Neuronal stem cell (in vitro differentiated cells): Measurements from ENCODE around the gene GNAQ.

Experiments
- DNase-seq: peaks from one replicate; pipeline ENCODE4 v3.0.0-alpha.2; 2013; ENCODE audit warnings: low spot score
- H2AFZ ChIP-seq: one replicate; pipeline ENCODE4 v1.6.1; 2013; ENCODE audit warnings: mild to moderate bottlenecking, low read length, inconsistent platforms
- H2AK5ac ChIP-seq: 2 replicates; pipeline ENCODE4 v1.6.1; 2013; ENCODE audit warnings: low read depth, mild to moderate bottlenecking, inconsistent platforms, low read length, moderate library complexity, mixed read lengths
- H2BK120ac ChIP-seq: 2 replicates; pipeline ENCODE4 v1.6.1; 2013; ENCODE audit warnings: low read depth, mild to moderate bottlenecking, inconsistent platforms, low read length, moderate library complexity, mixed read lengths
- H2BK12ac ChIP-seq: one replicate; pipeline ENCODE4 v1.6.1; 2013; ENCODE audit warnings: low read length, inconsistent platforms
- H2BK15ac ChIP-seq: 2 replicates; pipeline ENCODE4 v1.6.1; 2013; ENCODE audit warnings: mild to moderate bottlenecking, low read length, inconsistent platforms, mixed read lengths
- H2BK5ac ChIP-seq: one replicate; pipeline ENCODE4 v1.6.1; 2013; ENCODE audit warnings: inconsistent platforms, mild to moderate bottlenecking, low read length, moderate library complexity
- H3K14ac ChIP-seq: one replicate; pipeline ENCODE4 v1.6.1; 2013; ENCODE audit warnings: low read length, inconsistent platforms
- H3K18ac ChIP-seq: 2 replicates; pipeline ENCODE4 v1.6.1; 2013; ENCODE audit warnings: low read length, inconsistent platforms
- H3K23ac ChIP-seq: 2 replicates; pipeline ENCODE4 v1.6.1; 2013; ENCODE audit warnings: low read depth, mild to moderate bottlenecking, mixed read lengths, low read length, inconsistent platforms; ENCODE audit not compliant: poor library complexity
- H3K27ac ChIP-seq: replicated peaks from 3 replicates; pipeline ENCODE4 v1.5.1; 2013; ENCODE audit warnings: low read length, inconsistent platforms
- H3K27me3 ChIP-seq, 3 experiments: 2 replicates each; pipeline ENCODE4 v1.6.1; 2013; ENCODE audit warnings: low read length in 3 of 3, mild to moderate bottlenecking in 2 of 3, inconsistent platforms in 1 of 3, low read depth in 1 of 3, mixed read lengths in 1 of 3, moderate library complexity in 1 of 3; ENCODE audit not compliant: control insufficient read depth in 3 of 3, insufficient read depth in 3 of 3
- H3K36me3 ChIP-seq, 2 donors: replicated peaks in 1 of 2; 2 replicates each; pipeline ENCODE4 v1.6.1; 2013; ENCODE audit warnings: low read length in 2 of 2; ENCODE audit not compliant: control insufficient read depth in 2 of 2, insufficient read depth in 2 of 2
- H3K4ac ChIP-seq: 2 replicates; pipeline ENCODE4 v1.6.1; 2013; ENCODE audit warnings: inconsistent platforms, mild to moderate bottlenecking, low read length, moderate library complexity
- H3K4me1 ChIP-seq, 2 donors: 1 replicate in 1 of 2; 2 replicates in 1 of 2; pipeline ENCODE4 v1.6.1; 2013; ENCODE audit warnings: low read length in 2 of 2, low read depth in 1 of 2; ENCODE audit not compliant: control insufficient read depth in 2 of 2, insufficient read depth in 1 of 2
- H3K4me2 ChIP-seq: one replicate; pipeline ENCODE4 v1.6.1; 2013; ENCODE audit warnings: mild to moderate bottlenecking, low read length, inconsistent platforms; ENCODE audit not compliant: insufficient read depth, poor library complexity, severe bottlenecking
- H3K4me3 ChIP-seq, 2 donors: 2 replicates each; pipeline ENCODE4 v1.5.1; 2013; ENCODE audit warnings: low read length in 2 of 2, mild to moderate bottlenecking in 2 of 2, inconsistent platforms in 1 of 2, moderate library complexity in 1 of 2
- H3K79me1 ChIP-seq: one replicate; pipeline ENCODE4 v1.6.1; 2013; ENCODE audit warnings: low read depth, mild to moderate bottlenecking, inconsistent platforms, low read length, moderate library complexity
- H3K9ac ChIP-seq: one replicate; pipeline ENCODE4 v1.6.1; 2013; ENCODE audit warnings: mild to moderate bottlenecking, low read depth, low read length, inconsistent platforms; ENCODE audit not compliant: poor library complexity
- H3K9me3 ChIP-seq, 2 donors: replicated peaks in 1 of 2; 2 replicates each; pipeline versions ENCODE3 to v1.6.1; 2013; ENCODE audit warnings: low read length in 2 of 2, mild to moderate bottlenecking in 2 of 2, inconsistent platforms in 1 of 2, low read depth in 1 of 2, mixed read lengths in 1 of 2, moderate library complexity in 1 of 2; ENCODE audit not compliant: control insufficient read depth in 2 of 2, insufficient read depth in 1 of 2
- H4K8ac ChIP-seq: one replicate; pipeline ENCODE4 v1.6.1; 2013; ENCODE audit warnings: low read depth, mild to moderate bottlenecking, inconsistent platforms, low read length, moderate library complexity
- H4K91ac ChIP-seq: one replicate; pipeline ENCODE4 v1.6.1; 2013; ENCODE audit warnings: low read length, low read depth, mild to moderate bottlenecking, inconsistent platforms; ENCODE audit not compliant: poor library complexity
- WGBS, 2 donors: extraction: QIAGEN DNeasy Blood & Tissue Kit; methylation state at CpG; one replicate each; pipeline ENCODE4 v1.1.7; 2013; ENCODE audit warnings: missing lambda C conversion rate in 2 of 2, mixed read lengths in 1 of 2; ENCODE audit not compliant: insufficient read length in 2 of 2, insufficient replicate concordance in 1 of 2; ENCODE audit errors: extremely low coverage in 2 of 2; 5-methylcytosine and 5-hydroxymethylcytosine counted together

Gene GNAQ

DNA sequence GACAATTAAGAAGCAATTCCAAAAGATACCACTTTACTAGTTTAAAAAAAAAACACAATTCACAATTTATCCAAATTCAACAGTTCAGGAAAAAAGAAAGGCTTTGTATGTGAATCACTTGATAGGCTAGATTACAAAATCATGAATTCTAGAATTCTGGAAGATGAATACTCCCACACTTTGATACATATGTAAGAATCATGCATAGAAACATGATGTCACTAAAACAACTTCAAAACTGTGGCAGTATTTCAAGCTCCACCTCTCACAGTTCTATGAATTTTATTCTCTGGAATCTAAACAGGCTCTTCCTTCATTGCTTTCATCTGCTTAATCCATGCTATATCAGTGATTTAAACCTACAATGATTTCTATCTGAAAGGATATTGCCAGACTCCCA is 51.0 kb downstream of the GNAQ start:
- no peak overlapping the region for H3K27ac ChIP-seq
- no peak overlapping the region for H2BK12ac ChIP-seq
- peaks cover 5 to 13% of the 10 kb centered on the region in 2 donors for H3K4me1 ChIP-seq
- H3K14ac ChIP-seq = no peak overlapping the region
- H3K36me3 ChIP-seq = peaks cover 0 to 12% of the 10 kb centered on the region in 2 donors
- H2BK5ac ChIP-seq = no peak overlapping the region
- no peak overlapping the region for H2AK5ac ChIP-seq
- H3K4ac ChIP-seq = no peak overlapping the region
- no peaks in the 10 kb centered on the region for H3K27me3 ChIP-seq
- H3K4me3 ChIP-seq = no peak overlapping the region
- no peak overlapping the region for H2AFZ ChIP-seq
- H3K9ac ChIP-seq = no peak overlapping the region
- H3K9me3 ChIP-seq = no peaks in the 10 kb centered on the region
- H4K8ac ChIP-seq = no peak overlapping the region
- DNase-seq = no peak
- H3K4me2 ChIP-seq = no peak overlapping the region
- H4K91ac ChIP-seq = no peak overlapping the region
- H3K79me1 ChIP-seq = no peaks in the 10 kb centered on the region
- no peak overlapping the region for H2BK15ac ChIP-seq
- no peak overlapping the region for H3K18ac ChIP-seq
- H2BK120ac ChIP-seq = no peak overlapping the region
- H3K23ac ChIP-seq = no peak overlapping the region

DNA sequence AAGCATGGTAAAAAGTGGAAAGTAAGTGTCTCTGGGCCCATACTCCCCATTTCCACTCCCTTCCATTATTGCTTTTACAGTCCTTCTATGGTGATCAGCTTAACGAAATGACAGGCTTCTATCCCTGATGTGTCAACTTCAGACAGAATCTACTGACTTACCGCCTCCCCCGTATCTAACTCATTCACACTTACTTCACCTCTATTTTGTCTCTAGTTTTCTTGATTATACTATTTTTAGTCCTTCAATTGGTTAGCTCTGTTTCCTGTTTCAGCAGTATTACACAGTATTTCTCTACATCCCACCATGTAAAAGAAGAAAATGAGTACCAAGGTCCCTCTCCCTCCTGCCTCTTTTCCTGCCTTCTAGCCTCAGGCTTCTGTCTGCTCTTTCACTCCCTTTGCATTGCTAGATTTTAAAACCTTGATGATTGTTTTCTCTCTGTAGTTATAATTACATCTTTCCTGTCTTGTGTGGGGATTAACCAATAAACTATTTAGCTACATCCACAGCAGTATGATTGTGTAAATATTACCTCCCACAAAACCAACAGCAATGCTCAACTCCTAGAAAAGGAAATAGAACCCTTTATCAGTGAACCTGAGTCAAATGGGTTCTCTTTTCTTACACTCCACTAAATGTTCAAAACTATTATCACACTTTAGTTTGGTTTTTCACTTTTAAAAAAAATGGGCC is 53.4 kb downstream of the GNAQ start:
- Histone ChIP-seq H3K18ac (no peak overlapping the region), H3K9me3 (no peaks in the 10 kb centered on the region), H3K27ac (no peak overlapping the region), H3K4me1 (peaks cover 5 to 13% of the 10 kb centered on the region in 2 donors), H3K79me1 (peaks cover under 1% of the 10 kb centered on the region), H2AK5ac (no peak overlapping the region), H3K9ac (no peak overlapping the region), H3K4ac (no peak overlapping the region), H2BK5ac (no peak overlapping the region), H2BK15ac (no peak overlapping the region), H2BK120ac (no peak overlapping the region), H3K14ac (no peak overlapping the region), H3K36me3 (peaks cover 0 to 9% of the 10 kb centered on the region in 2 donors), H4K8ac (no peak overlapping the region), H2AFZ (no peak overlapping the region), H3K27me3 (no peaks in the 10 kb centered on the region), H4K91ac (no peak overlapping the region), H3K23ac (no peak overlapping the region), H3K4me3 (no peak overlapping the region), H3K4me2 (no peak overlapping the region), H2BK12ac (no peak overlapping the region)
- no peak for DNase-seq
- 100% methylated on average over 2 of the region's 3 CpGs; no CpG with 5 or more reads in 1 of the 2 donors for WGBS, 2 donors

DNA sequence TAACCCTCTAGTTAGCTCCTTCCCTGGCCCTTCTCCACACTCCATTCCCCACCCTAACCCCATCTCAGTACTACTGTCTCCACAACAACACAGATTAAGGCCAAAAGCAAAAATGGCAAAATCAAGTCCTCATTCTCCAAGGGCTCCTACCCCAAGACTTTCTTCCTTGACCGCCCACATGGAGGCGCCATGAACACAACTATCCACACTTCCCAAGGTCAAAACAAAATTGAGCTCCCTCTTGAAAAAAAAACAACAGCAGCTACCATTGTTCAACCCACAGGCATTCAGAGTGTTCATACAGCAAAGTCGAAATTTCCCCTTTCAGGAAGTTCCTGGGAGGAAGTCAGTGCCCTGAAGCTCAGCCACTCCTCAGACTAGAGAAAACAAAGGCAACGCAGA is 54.4 kb downstream of the GNAQ start:
- Histone ChIP-seq H2BK120ac (no peak overlapping the region), H3K18ac (no peak overlapping the region), H3K23ac (no peak overlapping the region), H3K9ac (no peak overlapping the region), H3K27ac (no peak overlapping the region), H3K9me3 (peaks cover 2 to 5% of the 10 kb centered on the region in 2 donors), H3K27me3 (no peaks in the 10 kb centered on the region), H3K4ac (no peak overlapping the region), H3K4me2 (no peak overlapping the region), H3K36me3 (peaks cover 2 to 9% of the 10 kb centered on the region in 2 donors), H2BK5ac (no peak overlapping the region), H3K14ac (no peak overlapping the region), H2BK15ac (no peak overlapping the region), H2AFZ (no peak overlapping the region), H3K4me3 (no peak overlapping the region), H2BK12ac (no peak overlapping the region), H4K8ac (no peak overlapping the region), H3K79me1 (peaks cover 2% of the 10 kb centered on the region), H2AK5ac (no peak overlapping the region), H3K4me1 (peaks cover 5 to 13% of the 10 kb centered on the region in 2 donors), H4K91ac (no peak overlapping the region)
- no CpG with 5 or more reads among the region's 4 CpGs for WGBS, 2 donors
- peak; percentile 30 for DNase-seq

DNA sequence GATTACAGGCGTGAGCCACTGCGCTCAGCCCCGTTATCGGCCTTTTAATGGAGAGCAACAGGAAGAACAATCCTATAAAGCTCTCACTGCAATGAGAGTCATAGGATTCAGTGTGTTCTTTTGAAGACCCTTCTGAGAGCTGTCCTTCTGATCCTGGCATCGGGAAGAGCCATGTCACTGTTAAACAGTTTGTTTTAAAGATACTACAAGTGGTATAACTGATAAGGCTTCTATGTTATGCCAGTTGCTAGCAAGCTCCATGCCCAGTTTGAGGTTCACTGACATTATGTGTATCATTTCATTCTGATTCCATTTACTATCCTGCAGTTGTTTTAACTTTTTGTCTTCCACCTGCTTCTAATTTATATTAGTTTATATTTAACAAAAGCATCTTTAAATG is 55.8 kb downstream of the GNAQ start:
- H2AK5ac ChIP-seq = no peak overlapping the region
- H3K9me3 ChIP-seq = peaks cover 2 to 7% of the 10 kb centered on the region in 2 donors
- no peak overlapping the region for H2AFZ ChIP-seq
- DNase-seq = no peak
- no peak overlapping the region for H4K8ac ChIP-seq
- H3K4me1 ChIP-seq = peaks cover 5 to 11% of the 10 kb centered on the region in 2 donors
- H3K27me3 ChIP-seq = no peaks in the 10 kb centered on the region
- no peak overlapping the region for H3K4me2 ChIP-seq
- no peak overlapping the region for H3K27ac ChIP-seq
- WGBS, 2 donors = no CpG with 5 or more reads among the region's 5 CpGs
- peaks cover 2 to 13% of the 10 kb centered on the region in 2 donors for H3K36me3 ChIP-seq
- H2BK15ac ChIP-seq = no peak overlapping the region
- H2BK12ac ChIP-seq = no peak overlapping the region
- no peak overlapping the region for H3K4me3 ChIP-seq
- no peak overlapping the region for H2BK5ac ChIP-seq
- H2BK120ac ChIP-seq = no peak overlapping the region
- H4K91ac ChIP-seq = no peak overlapping the region
- H3K23ac ChIP-seq = no peak overlapping the region
- no peak overlapping the region for H3K4ac ChIP-seq
- no peak overlapping the region for H3K14ac ChIP-seq
- no peak overlapping the region for H3K18ac ChIP-seq
- no peak overlapping the region for H3K9ac ChIP-seq
- peaks cover 2% of the 10 kb centered on the region for H3K79me1 ChIP-seq
